HCT116 (cell line): ENCODE data around the gene HLA-DRB1. TPM values are rescaled to one million over a fixed set of nuclear protein-coding genes. Genes with fewer than 3 reads are reported as not detected.

Source experiments
- ATAC-seq: fragments of 200-7000 bp; cut with Tn5 transposase; 2 replicates; pipeline ENCODE4 v1.9.1; 2020; ENCODE audit warnings: mild to moderate bottlenecking, moderate library complexity
- BruUV-seq: library from RNA; stranded (reverse); fragments of 400-500 nt; replicated peaks from 2 replicates; lab custom pipeline; 2021; lab: Mats Ljungman, UMichigan
- CTCF ChIA-PET: fragments of 300-600 bp; sonication (Branson Sonifier 250); formaldehyde crosslinking; loops from one replicate; lab custom pipeline; 2021; ENCODE audit warnings: antibody characterized with exemption; lab: Charles Lee
- POLR2A ChIA-PET: fragments of 300-600, 350-600 bp; sonication (Branson Sonifier 250); formaldehyde crosslinking; loops from one replicate; lab custom pipeline; 2021; ENCODE audit warnings: antibody characterized with exemption; lab: Charles Lee
- RAD21 ChIA-PET, 2 experiments: fragments of 300-600 bp; sonication (Branson Sonifier 250); formaldehyde crosslinking; loops; one replicate each; lab custom pipeline; 2023; ENCODE audit warnings: low total read pairs in 2 of 2; ENCODE audit not compliant: uncharacterized antibody in 2 of 2, unreplicated experiment in 2 of 2, low non-redundant PET in 1 of 2; lab: Charles Lee
- DNase-seq: peaks from one replicate; pipeline ENCODE4 v3.0.0-alpha.2; 2010; ENCODE audit warnings: low read depth, low spot score
- H2AFZ ChIP-seq: fragments of 200-600 bp; shearing (Covaris generic), sonication (generic); 2 replicates; pipeline ENCODE4 v1.6.1; 2017; ENCODE audit warnings: low read depth, mixed run types, mixed read lengths, antibody characterized with exemption, low read length; ENCODE audit not compliant: poor library complexity, severe bottlenecking
- H3K27ac ChIP-seq: 2 replicates; pipeline ENCODE4 v1.5.1; 2012; ENCODE audit warnings: low read depth, low read length
- H3K27me3 ChIP-seq: fragments of 200-600 bp; sonication (generic); 2 replicates; pipeline ENCODE4 v1.6.1; 2016; ENCODE audit warnings: mixed run types, low read length, mixed read lengths; ENCODE audit not compliant: insufficient read depth
- H3K36me3 ChIP-seq, 2 experiments: fragments of 200-500 bp in 1 of 2; fragments of 200-600 bp in 1 of 2; sonication (Bioruptor generic) in 1 of 2; sonication (generic) in 1 of 2; 2 replicates each; pipeline versions ENCODE4 v1.5.1 to v1.6.1; 2014 to 2016; ENCODE audit warnings: low read length in 2 of 2, inconsistent platforms in 1 of 2, mixed read lengths in 1 of 2, mixed run types in 1 of 2; ENCODE audit not compliant: insufficient read depth in 2 of 2, control insufficient read depth in 1 of 2
- H3K4me1 ChIP-seq, 2 experiments: fragments of 200-600 bp in 1 of 2; sonication (generic) in 1 of 2; 2 replicates each; pipeline versions ENCODE4 v1.5.1 to v1.6.1; 2012 to 2017; ENCODE audit warnings: low read length in 2 of 2, inconsistent platforms in 1 of 2, mild to moderate bottlenecking in 1 of 2, mixed read lengths in 1 of 2, mixed run types in 1 of 2, moderate library complexity in 1 of 2; ENCODE audit not compliant: insufficient read depth in 2 of 2, control insufficient read depth in 1 of 2
- H3K4me2 ChIP-seq: fragments of 200-600 bp; sonication (generic); 2 replicates; pipeline ENCODE4 v1.6.1; 2017; ENCODE audit warnings: mixed run types, low read length, mixed read lengths
- H3K4me3 ChIP-seq, 2 experiments: fragments of 200-600 bp in 1 of 2; sonication (generic) in 1 of 2; replicated peaks in 1 of 2; 2 replicates each; pipeline ENCODE4 v1.5.1; 2011 to 2016; ENCODE audit warnings: low read length in 2 of 2, control low read depth in 1 of 2, low read depth in 1 of 2, mild to moderate bottlenecking in 1 of 2, mixed read lengths in 1 of 2, mixed run types in 1 of 2
- H3K79me2 ChIP-seq: fragments of 200-600 bp; sonication (generic); 2 replicates; pipeline ENCODE4 v1.6.1; 2017; ENCODE audit warnings: mild to moderate bottlenecking, mixed run types, low read length, moderate library complexity, mixed read lengths; ENCODE audit not compliant: insufficient read depth
- H3K9ac ChIP-seq: fragments of 200-600 bp; sonication (generic); 2 replicates; pipeline ENCODE4 v1.6.1; 2016; ENCODE audit warnings: low read length, mixed read lengths
- H3K9me2 ChIP-seq: fragments of 200-600 bp; sonication (generic), shearing (Covaris generic); 2 replicates; pipeline ENCODE4 v1.6.1; 2017; ENCODE audit warnings: mixed run types, mild to moderate bottlenecking, moderate library complexity; ENCODE audit not compliant: insufficient read depth
- H3K9me3 ChIP-seq, 2 experiments: fragments of 200-500 bp in 1 of 2; fragments of 200-600 bp in 1 of 2; sonication (Bioruptor generic) in 1 of 2; sonication (generic) in 1 of 2; 2 replicates each; pipeline ENCODE4 v1.6.1; 2014 to 2017; ENCODE audit warnings: low read length in 2 of 2, mixed read lengths in 2 of 2, inconsistent platforms in 1 of 2, low read depth in 1 of 2, mild to moderate bottlenecking in 1 of 2, mixed run types in 1 of 2, moderate library complexity in 1 of 2; ENCODE audit not compliant: control insufficient read depth in 1 of 2, insufficient read depth in 1 of 2
- H4K20me1 ChIP-seq: fragments of 200-600 bp; sonication (generic), shearing (Covaris generic); 2 replicates; pipeline ENCODE4 v1.6.1; 2017; ENCODE audit warnings: mixed run types, mild to moderate bottlenecking, moderate library complexity; ENCODE audit not compliant: insufficient read depth
- ATF3 ChIP-seq: IDR thresholded peaks from 2 replicates; pipeline ENCODE4 v1.6.1; 2012
- CEBPB ChIP-seq: IDR thresholded peaks from 2 replicates; pipeline ENCODE4 v1.6.1; 2012; ENCODE audit warnings: low read depth
- CTCF ChIP-seq, 3 experiments: fragments of 200-600 bp in 1 of 3; sonication (generic) in 1 of 3; IDR thresholded peaks in 2 of 3; conservative IDR thresholded peaks in 1 of 3; 2 replicates each; pipeline ENCODE4 v1.5.1; 2012 to 2017; ENCODE audit warnings: low read depth in 2 of 3, low read length in 2 of 3, antibody characterized with exemption in 1 of 3, borderline replicate concordance in 1 of 3, control low read depth in 1 of 3, mild to moderate bottlenecking in 1 of 3, mixed read lengths in 1 of 3, mixed run types in 1 of 3, moderate library complexity in 1 of 3; ENCODE audit not compliant: insufficient read depth in 1 of 3
- EGR1 ChIP-seq: IDR thresholded peaks from 2 replicates; pipeline ENCODE4 v1.6.1; 2012; ENCODE audit warnings: low read depth
- EZH2 ChIP-seq: fragments of 200-600 bp; sonication (generic); IDR thresholded peaks from 2 replicates; pipeline ENCODE4 v1.6.1; 2017; ENCODE audit warnings: antibody characterized with exemption, mixed run types
- EZH2phosphoT487 ChIP-seq: fragments of 200-600 bp; IDR thresholded peaks from 2 replicates; pipeline ENCODE4 v1.6.1; 2018; ENCODE audit warnings: antibody characterized with exemption, borderline replicate concordance
- MAX ChIP-seq: IDR thresholded peaks from 2 replicates; pipeline ENCODE4 v1.6.1; 2012
- POLR2A ChIP-seq: IDR thresholded peaks from 2 replicates; pipeline ENCODE4 v1.7.0; 2011; ENCODE audit warnings: borderline replicate concordance; ENCODE audit not compliant: insufficient read depth, insufficient read length; ENCODE audit errors: extremely low read depth
- POLR2AphosphoS5 ChIP-seq: IDR thresholded peaks from 2 replicates; pipeline ENCODE4 v1.6.1; 2011; ENCODE audit warnings: mild to moderate bottlenecking, low read depth, low read length, moderate library complexity
- SIN3A ChIP-seq: IDR thresholded peaks from 2 replicates; pipeline ENCODE4 v1.6.1; 2012; ENCODE audit warnings: low read depth
- SRF ChIP-seq: IDR thresholded peaks from 2 replicates; pipeline ENCODE4 v1.6.1; 2012; ENCODE audit warnings: low read depth
- ZBTB33 ChIP-seq: IDR thresholded peaks from 2 replicates; pipeline ENCODE4 v1.6.1; 2011; ENCODE audit warnings: mild to moderate bottlenecking, low read length, moderate library complexity; ENCODE audit not compliant: insufficient replicate concordance; ENCODE audit errors: extremely low read depth
- ZFX ChIP-seq: fragments of 450-650 bp; IDR thresholded peaks from 2 replicates; pipeline ENCODE4 v1.6.1; 2017
- ZNF274 ChIP-seq: fragments of 200-500 bp; sonication (Bioruptor generic); IDR thresholded peaks from 2 replicates; pipeline ENCODE4 v1.6.1; 2014; ENCODE audit warnings: mild to moderate bottlenecking, low read depth, low read length, inconsistent platforms
- intact Hi-C: fragments of 100-400 bp; cut with micrococcal nuclease; formaldehyde crosslinking; loops from 2 replicates; pipeline ENCODE4 v1.10.0; 2022
- total RNA-seq: library from RNA; stranded (reverse); gene quantifications from one replicate; pipeline ENCODE4 v1.2.1, GENCODE V29; 2021; ENCODE audit not compliant: unreplicated experiment

The HLA-DRB1 gene
- total RNA-seq, 1 experiment from 2014 or later, result 2.7 TPM

GRCh38 chr6:32581315-32582095 lies 8.1 kb downstream of the HLA-DRB1 start:
- Histone ChIP-seq H3K4me1 (no peaks in the 10 kb centered on the region), H3K9me3 (no peaks in the 10 kb centered on the region), H2AFZ (no peak overlapping the region), H4K20me1 (no peaks in the 10 kb centered on the region), H3K27ac (no peak overlapping the region), H3K9me2 (no peaks in the 10 kb centered on the region), H3K36me3 (no peaks in the 10 kb centered on the region), H3K9ac (no peak overlapping the region), H3K27me3 (no peaks in the 10 kb centered on the region), H3K4me3 (no peak overlapping the region), H3K4me2 (no peak overlapping the region), H3K79me2 (no peaks in the 10 kb centered on the region)
- ChIA-PET CTCF (interaction anchor here (0.8 kb wide), 1 partner anchor 28 kb away, joined by 6 read pairs; no protein-coding TSS in a partner anchor), RAD21 (no interaction called here), POLR2A (interaction anchor here (1.1 kb wide), 1 partner anchor 63 kb away, joined by 4 read pairs; no protein-coding TSS in a partner anchor)
- no TSS peak for BruUV-seq
- no peak for ATAC-seq
- TF ChIP-seq EZH2, result no peak
- no peak for TF ChIP-seq EGR1
- TF ChIP-seq EZH2phosphoT487, result no peak
- no peak for TF ChIP-seq ATF3
- TF ChIP-seq CEBPB, result no peak
- TF ChIP-seq SRF, result no peak
- no peak for TF ChIP-seq POLR2AphosphoS5
- no peak for TF ChIP-seq ZNF274
- no peak for TF ChIP-seq ZBTB33
- TF ChIP-seq ZFX, result no peak
- TF ChIP-seq CTCF (IDR thresholded peaks at IDR 0.05 in 2 of 3, conservative IDR thresholded peaks at IDR 0.05 in 1 of 3; ENCODE audit: borderline replicate concordance in 1 of 3, insufficient read depth in 1 of 3, low read depth in 2 of 3, low read length in 2 of 3), result no peak
- TF ChIP-seq MAX, result no peak
- no peak for TF ChIP-seq POLR2A
- no peak for TF ChIP-seq SIN3A
- intact Hi-C loops, result no loop called here
- DNase-seq, result no peak
